ENCODE data around the gene C17orf67.

The C17orf67 gene

DNA sequence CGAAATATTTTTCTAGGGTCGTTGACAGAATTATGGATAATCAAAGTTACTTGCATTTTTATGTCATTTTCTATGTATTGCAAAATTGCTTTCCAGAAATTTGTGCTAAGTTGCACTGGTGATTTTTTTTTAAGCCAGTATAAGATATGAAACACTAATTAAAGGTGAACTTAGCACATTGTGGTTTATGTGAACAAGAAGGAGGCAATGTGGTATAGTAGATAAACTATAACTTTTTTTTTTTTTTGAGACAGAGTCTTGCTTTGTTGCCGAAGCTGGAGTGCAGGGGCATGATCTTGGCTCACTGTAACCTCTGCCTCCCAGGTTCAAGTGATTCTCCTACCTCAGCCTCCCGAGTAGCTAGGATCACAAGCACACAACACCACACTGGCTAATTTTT, 13.4 kb upstream of the C17orf67 start:
- Mint-ChIP-seq H3K27ac (no peak overlapping the region), H3K36me3 (peaks cover 21% of the 10 kb centered on the region), H3K27me3 (no peaks in the 10 kb centered on the region), H3K9me3 (no peaks in the 10 kb centered on the region), H3K4me1 (peaks cover 14% of the 10 kb centered on the region), H3K4me3 (no peak overlapping the region)

GRCh38 chr17:56845934-56846333, 12.2 kb upstream of the C17orf67 start:
- Mint-ChIP-seq H3K9me3 (no peaks in the 10 kb centered on the region), H3K4me1 (peaks cover 14% of the 10 kb centered on the region), H3K4me3 (no peak overlapping the region), H3K27ac (no peak overlapping the region), H3K27me3 (no peaks in the 10 kb centered on the region), H3K36me3 (peaks cover 16% of the 10 kb centered on the region)

DNA sequence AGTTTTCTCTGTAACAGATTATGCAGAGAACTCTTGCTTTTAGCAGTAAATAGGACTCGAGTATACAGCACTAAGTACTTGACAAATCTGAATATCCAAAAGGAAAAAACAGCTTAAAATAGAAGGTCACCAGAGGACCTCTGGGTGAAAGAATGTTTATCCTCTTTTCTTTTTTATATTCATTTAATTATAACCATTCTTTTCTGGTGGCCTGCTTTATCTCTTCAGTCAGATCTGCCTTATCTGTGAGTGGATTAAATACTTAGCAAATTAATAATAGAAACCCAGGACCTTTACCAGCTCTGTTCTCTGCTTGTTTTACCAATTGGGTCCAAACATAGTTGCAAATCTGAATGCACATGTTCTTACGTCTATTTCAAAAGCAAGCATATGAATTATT, 8.9 kb upstream of the C17orf67 start:
- Mint-ChIP-seq H3K36me3 (peaks cover 11% of the 10 kb centered on the region), H3K27ac (no peak overlapping the region), H3K4me3 (no peak overlapping the region), H3K9me3 (no peaks in the 10 kb centered on the region), H3K27me3 (no peaks in the 10 kb centered on the region), H3K4me1 (peaks cover 26% of the 10 kb centered on the region)

- peaks cover 6% of the 10 kb centered on the region for H3K36me3 Mint-ChIP-seq
- H3K27ac Mint-ChIP-seq = no peak overlapping the region
- no peaks in the 10 kb centered on the region for H3K27me3 Mint-ChIP-seq
- H3K4me3 Mint-ChIP-seq = peak overlapping the region; percentile 64
- H3K9me3 Mint-ChIP-seq = no peaks in the 10 kb centered on the region
- H3K4me1 Mint-ChIP-seq = peaks cover 45% of the 10 kb centered on the region
These were observed 5.0 kb upstream of the C17orf67 start for GRCh38 chr17:56838687-56839086.

DNA sequence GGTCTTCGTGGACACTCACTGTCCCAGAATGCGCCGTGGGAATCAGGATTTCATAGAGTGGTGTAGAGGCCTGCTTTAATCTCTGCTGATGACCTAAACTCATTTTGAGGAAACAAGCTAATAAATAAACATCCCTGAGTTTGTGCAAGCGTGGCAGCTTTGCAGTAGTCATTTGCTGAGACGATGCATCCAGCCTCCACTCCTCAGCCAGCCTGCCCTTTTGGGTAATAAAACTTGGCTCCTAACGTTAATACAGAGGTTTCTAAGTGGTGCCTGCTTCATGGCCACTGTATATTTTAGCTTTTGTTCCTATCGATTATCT, 1.5 kb upstream of the C17orf67 start:
- peaks cover 6% of the 10 kb centered on the region for H3K36me3 Mint-ChIP-seq
- no peaks in the 10 kb centered on the region for H3K27me3 Mint-ChIP-seq
- H3K4me3 Mint-ChIP-seq = peak overlapping the region; percentile 95
- no peaks in the 10 kb centered on the region for H3K9me3 Mint-ChIP-seq
- peak overlapping the region; percentile 96 for H3K27ac Mint-ChIP-seq
- peaks cover 72% of the 10 kb centered on the region for H3K4me1 Mint-ChIP-seq

GRCh38 chr17:56834380-56835263, 902 bp upstream of the C17orf67 start:
- no peaks in the 10 kb centered on the region for H3K27me3 Mint-ChIP-seq
- peaks cover 75% of the 10 kb centered on the region for H3K4me1 Mint-ChIP-seq
- peak overlapping the region; percentile 96 for H3K27ac Mint-ChIP-seq
- peak overlapping the region; percentile 95 for H3K4me3 Mint-ChIP-seq
- H3K9me3 Mint-ChIP-seq = no peaks in the 10 kb centered on the region
- H3K36me3 Mint-ChIP-seq = peaks cover 6% of the 10 kb centered on the region

GRCh38 chr17:56833057-56833808, 487 bp downstream of the C17orf67 start:
- H3K9me3 Mint-ChIP-seq = no peaks in the 10 kb centered on the region
- H3K27ac Mint-ChIP-seq = peak overlapping the region; percentile 76
- H3K27me3 Mint-ChIP-seq = no peaks in the 10 kb centered on the region
- peaks cover 4% of the 10 kb centered on the region for H3K36me3 Mint-ChIP-seq
- peak overlapping the region; percentile 95 for H3K4me3 Mint-ChIP-seq
- peaks cover 72% of the 10 kb centered on the region for H3K4me1 Mint-ChIP-seq

- no peaks in the 10 kb centered on the region for H3K27me3 Mint-ChIP-seq
- H3K27ac Mint-ChIP-seq = peak overlapping the region; percentile 63
- no peaks in the 10 kb centered on the region for H3K9me3 Mint-ChIP-seq
- peak overlapping the region; percentile 90 for H3K4me3 Mint-ChIP-seq
- peaks cover 64% of the 10 kb centered on the region for H3K4me1 Mint-ChIP-seq
- peaks cover 4% of the 10 kb centered on the region for H3K36me3 Mint-ChIP-seq
These were observed 1.3 kb downstream of the C17orf67 start for GRCh38 chr17:56832446-56832845.

- Mint-ChIP-seq H3K9me3 (no peaks in the 10 kb centered on the region), H3K27ac (no peak overlapping the region), H3K27me3 (no peaks in the 10 kb centered on the region), H3K4me1 (peaks cover 55% of the 10 kb centered on the region), H3K4me3 (peak overlapping the region; percentile 90), H3K36me3 (peaks cover 2% of the 10 kb centered on the region)
These were observed 2.2 kb downstream of the C17orf67 start for GRCh38 chr17:56831369-56832095.

DNA sequence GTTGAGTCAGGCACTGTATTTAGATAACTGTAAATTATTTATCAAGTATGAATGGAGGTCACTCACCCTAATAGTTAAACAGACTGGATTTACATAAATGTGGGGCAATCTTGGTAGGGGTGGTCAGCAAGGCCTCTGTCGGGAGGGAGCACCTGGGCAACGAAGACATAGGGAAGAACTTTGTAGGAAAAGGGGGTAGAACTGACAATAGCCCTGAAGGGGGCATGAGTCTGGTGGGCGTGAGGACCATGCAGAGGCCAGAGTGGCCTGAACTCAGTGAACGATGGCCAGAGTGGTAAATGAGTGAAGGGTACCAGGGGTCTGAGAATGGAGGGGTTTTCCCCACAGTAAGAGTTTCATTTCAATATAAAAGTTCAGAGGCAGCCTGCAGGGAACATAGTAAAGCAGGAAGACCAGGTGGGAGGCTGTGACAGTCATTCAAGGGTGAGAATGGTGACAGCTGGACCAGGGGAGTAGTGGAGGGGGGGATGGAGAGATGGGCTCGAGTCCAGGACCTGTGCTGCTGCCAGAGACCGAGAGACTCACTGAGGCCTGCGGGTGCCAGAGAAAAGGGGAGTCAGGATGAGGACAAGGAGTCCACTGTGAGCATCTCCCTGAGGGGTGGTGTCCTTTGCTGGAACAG, 2.9 kb downstream of the C17orf67 start:
- Mint-ChIP-seq H3K27me3 (no peaks in the 10 kb centered on the region), H3K4me3 (peak overlapping the region; percentile 15), H3K27ac (peak overlapping the region; percentile 78), H3K36me3 (no peaks in the 10 kb centered on the region), H3K9me3 (no peaks in the 10 kb centered on the region), H3K4me1 (peaks cover 52% of the 10 kb centered on the region)

DNA sequence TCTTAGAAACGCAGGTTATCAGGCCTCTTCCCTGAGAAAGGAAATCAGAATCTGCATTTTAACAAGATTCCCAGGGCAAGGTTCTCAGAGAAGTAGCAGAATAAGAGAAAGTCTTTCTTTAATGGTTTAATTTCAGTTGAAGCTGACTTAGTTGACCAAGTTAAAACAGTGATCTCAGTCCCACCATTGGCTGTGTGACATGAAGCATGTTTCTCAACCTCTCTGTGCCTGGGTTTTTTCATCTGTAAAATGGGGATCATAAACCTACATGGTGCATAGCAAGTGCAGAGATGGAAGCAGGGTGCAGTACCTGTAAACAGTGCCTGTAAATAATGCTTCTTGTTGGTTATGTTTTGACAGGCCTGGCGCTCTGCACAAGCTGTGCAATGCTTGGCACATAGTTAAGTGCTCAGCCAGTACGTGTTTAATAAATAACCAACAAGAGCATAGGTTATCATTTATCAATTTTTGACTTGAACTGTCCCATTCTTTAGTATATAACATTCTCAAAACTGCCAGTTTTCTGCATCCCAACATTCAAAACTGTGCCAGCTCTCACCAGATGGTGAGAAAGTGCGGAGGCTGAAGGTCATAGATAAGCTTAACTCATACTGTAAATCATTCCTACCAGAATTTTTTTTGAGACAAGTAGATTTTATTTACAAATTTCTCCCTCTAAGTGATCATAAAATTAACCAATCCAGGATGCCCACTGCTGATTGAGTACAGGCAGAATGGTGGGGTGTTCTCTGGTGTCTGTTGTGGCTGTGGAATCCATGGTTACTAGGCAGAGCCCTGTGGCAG, 6.9 kb downstream of the C17orf67 start:
- H3K9me3 Mint-ChIP-seq = no peaks in the 10 kb centered on the region
- H3K27me3 Mint-ChIP-seq = no peaks in the 10 kb centered on the region
- H3K27ac Mint-ChIP-seq = no peak overlapping the region
- H3K36me3 Mint-ChIP-seq = peaks cover 5% of the 10 kb centered on the region
- peaks cover 28% of the 10 kb centered on the region for H3K4me1 Mint-ChIP-seq
- H3K4me3 Mint-ChIP-seq = no peak overlapping the region

DNA sequence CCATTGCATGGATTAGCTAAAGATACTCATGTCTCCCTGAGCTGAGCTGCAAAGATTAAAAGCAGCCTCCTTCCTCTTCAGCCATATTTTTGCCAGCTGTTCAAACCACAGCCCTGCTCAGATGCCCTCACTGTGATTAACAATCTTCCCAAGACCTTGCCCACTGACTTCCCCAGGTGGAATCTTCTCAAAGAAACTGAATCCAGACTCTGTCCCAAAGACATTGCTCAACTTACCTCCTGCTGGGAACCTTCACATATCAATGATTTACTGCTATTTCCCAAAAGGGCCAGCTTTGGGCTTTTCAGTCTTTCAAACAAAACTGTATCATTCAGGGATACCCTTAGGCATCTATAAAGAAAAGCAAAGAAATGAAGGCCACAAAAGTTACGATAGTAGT, 9.2 kb downstream of the C17orf67 start:
- no peaks in the 10 kb centered on the region for H3K27me3 Mint-ChIP-seq
- H3K4me1 Mint-ChIP-seq = peaks cover 13% of the 10 kb centered on the region
- no peaks in the 10 kb centered on the region for H3K9me3 Mint-ChIP-seq
- H3K36me3 Mint-ChIP-seq = peaks cover 5% of the 10 kb centered on the region
- no peak overlapping the region for H3K27ac Mint-ChIP-seq
- no peak overlapping the region for H3K4me3 Mint-ChIP-seq

DNA sequence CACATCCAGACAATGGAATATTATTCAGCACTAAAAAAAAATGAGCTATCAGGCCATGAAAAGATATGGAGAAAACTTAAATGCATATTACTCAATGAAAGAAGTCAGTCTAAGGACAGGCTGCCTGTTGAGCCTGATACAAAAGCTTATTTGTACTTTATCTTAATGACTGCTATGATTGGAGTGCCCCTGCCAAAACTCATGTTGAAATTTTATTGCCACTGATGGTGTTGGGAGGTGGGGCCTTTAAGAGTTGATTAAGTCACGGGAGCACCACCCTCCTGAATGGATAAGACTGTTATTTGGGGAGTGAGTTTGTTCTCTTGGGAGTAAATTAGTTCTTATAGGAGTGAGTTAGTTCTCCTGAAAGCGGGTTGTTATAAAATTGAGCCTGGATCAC, 9.9 kb downstream of the C17orf67 start:
- H3K4me3 Mint-ChIP-seq = no peak overlapping the region
- no peak overlapping the region for H3K27ac Mint-ChIP-seq
- H3K9me3 Mint-ChIP-seq = no peaks in the 10 kb centered on the region
- H3K36me3 Mint-ChIP-seq = peaks cover 5% of the 10 kb centered on the region
- H3K4me1 Mint-ChIP-seq = peaks cover 10% of the 10 kb centered on the region
- H3K27me3 Mint-ChIP-seq = no peaks in the 10 kb centered on the region

DNA sequence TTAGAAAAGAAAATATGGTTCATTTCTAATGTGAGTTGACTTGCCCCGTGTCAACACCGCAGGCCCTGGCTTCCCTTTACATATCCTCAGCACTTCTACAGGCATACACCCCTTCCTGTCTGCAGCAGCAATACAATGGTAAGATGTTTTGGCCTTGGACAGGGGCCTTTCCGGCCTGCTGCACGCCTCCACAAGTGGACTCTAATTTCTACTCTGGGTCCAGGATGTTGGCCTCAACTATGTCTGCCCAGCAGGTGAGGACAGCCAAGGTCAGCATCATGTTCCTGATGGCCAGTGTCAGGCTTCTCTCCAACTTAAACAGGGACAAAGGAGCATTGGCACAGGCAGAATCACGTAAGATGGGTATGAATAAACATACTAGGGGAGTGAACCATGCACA, 11.0 kb downstream of the C17orf67 start:
- H3K27ac Mint-ChIP-seq = no peak overlapping the region
- peaks cover 6% of the 10 kb centered on the region for H3K4me1 Mint-ChIP-seq
- no peaks in the 10 kb centered on the region for H3K27me3 Mint-ChIP-seq
- no peak overlapping the region for H3K4me3 Mint-ChIP-seq
- H3K36me3 Mint-ChIP-seq = peaks cover 5% of the 10 kb centered on the region
- no peaks in the 10 kb centered on the region for H3K9me3 Mint-ChIP-seq

Data from activated naive CD4-positive, alpha-beta T cell treated with anti-CD3 and anti-CD28 coated beads, Interleukin-2, amount 50 U/mL, for 24 hours (primary cell).